ENCODE measurements around the gene PIGN.

The PIGN gene

GRCh38 chr18:62009521-62009920 lies 177.3 kb downstream of the PIGN start:
- TF ChIP-seq, protein P1, sequence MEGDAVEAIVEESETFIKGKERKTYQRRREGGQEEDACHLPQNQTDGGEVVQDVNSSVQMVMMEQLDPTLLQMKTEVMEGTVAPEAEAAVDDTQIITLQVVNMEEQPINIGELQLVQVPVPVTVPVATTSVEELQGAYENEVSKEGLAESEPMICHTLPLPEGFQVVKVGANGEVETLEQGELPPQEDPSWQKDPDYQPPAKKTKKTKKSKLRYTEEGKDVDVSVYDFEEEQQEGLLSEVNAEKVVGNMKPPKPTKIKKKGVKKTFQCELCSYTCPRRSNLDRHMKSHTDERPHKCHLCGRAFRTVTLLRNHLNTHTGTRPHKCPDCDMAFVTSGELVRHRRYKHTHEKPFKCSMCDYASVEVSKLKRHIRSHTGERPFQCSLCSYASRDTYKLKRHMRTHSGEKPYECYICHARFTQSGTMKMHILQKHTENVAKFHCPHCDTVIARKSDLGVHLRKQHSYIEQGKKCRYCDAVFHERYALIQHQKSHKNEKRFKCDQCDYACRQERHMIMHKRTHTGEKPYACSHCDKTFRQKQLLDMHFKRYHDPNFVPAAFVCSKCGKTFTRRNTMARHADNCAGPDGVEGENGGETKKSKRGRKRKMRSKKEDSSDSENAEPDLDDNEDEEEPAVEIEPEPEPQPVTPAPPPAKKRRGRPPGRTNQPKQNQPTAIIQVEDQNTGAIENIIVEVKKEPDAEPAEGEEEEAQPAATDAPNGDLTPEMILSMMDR (conservative IDR thresholded peaks at IDR 0.05), result no peak
- H3K27ac ChIP-seq, result no peak overlapping the region

- no peak overlapping the region for H3K27ac ChIP-seq
- TF ChIP-seq, protein P1 (conservative IDR thresholded peaks at IDR 0.05), result no peak
These were observed 185.5 kb downstream of the PIGN start for GRCh38 chr18:62001396-62001795.

- TF ChIP-seq, protein P1 (conservative IDR thresholded peaks at IDR 0.05), result no peak
- no peak overlapping the region for H3K27ac ChIP-seq
These were observed 187.9 kb downstream of the PIGN start for GRCh38 chr18:61998957-61999356.

DNA sequence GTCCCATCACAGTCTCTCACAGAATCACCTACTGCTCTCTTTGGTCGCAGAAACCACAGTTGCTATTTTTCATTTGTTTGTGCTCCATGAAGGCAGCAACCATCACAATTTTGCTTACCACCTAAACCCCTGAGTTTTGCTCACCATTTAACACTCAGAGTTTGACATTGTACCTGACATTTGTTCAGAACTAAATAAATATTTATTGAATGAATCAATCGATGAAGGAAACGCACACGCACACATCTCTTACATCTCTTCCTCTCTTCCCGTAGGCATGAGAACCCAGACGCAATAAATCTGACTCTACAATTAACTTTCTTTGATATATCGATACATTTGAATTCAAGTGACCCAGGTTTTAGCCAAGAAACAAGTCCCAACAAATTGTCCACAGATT lies 188.5 kb downstream of the PIGN start:
- TF ChIP-seq, protein P1 (conservative IDR thresholded peaks at IDR 0.05), result no peak
- no peak overlapping the region for H3K27ac ChIP-seq

DNA sequence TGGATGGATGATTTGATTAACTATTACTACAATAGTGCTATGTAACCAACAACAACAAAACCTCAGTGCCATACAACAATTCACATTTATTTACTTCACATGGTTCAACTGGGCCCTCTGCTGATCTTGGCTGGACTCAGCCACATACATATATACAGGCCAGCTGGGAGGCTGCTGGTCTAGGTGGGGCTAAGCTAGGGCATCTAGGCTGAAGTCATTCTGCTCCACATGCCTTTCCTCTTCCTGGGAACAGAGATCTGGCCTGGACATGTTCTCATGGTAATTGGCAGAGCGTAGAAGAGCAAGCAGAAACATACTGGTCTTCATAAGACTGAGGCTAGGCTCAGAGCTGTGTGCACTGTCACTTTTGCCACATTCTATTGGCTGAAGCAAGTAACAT lies 191.2 kb downstream of the PIGN start:
- TF ChIP-seq, protein P1 (conservative IDR thresholded peaks at IDR 0.05), result no peak
- no peak overlapping the region for H3K27ac ChIP-seq

GRCh38 chr18:61993831-61994230 lies 193.0 kb downstream of the PIGN start:
- TF ChIP-seq, protein P1 (conservative IDR thresholded peaks at IDR 0.05), result no peak
- H3K27ac ChIP-seq, result no peak overlapping the region

DNA sequence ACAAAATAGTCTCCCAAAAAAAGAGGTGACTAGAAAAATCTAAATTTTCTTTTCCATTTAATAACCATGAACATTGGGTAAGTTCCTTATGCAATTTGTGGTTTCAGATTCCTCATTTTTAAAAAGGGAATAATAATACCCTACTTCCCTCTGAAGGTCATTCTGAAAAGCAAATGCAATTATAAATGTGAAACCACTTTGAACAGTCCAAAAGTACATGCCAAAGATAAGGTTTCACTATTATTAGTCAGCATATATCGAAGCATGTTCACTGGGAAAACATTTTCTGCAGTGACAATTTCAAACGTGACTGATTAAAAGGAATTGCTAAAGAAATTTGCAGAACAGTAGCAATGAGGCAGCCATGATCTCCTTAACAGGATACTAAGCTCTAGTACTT lies 193.9 kb downstream of the PIGN start:
- H3K27ac ChIP-seq, result no peak overlapping the region

More for the DNA sequence above, 193.9 kb downstream of the PIGN start:
- TF ChIP-seq, protein P1 (conservative IDR thresholded peaks at IDR 0.05), result no peak

All from VCaP (cell line).